ENCODE data around the gene PIGC.

Gene PIGC

GRCh38 chr1:172430128-172430454 is 13.8 kb downstream of the PIGC start:
- Mint-ChIP-seq H3K27ac (no peak overlapping the region), H3K36me3 (ENCODE audit: low read depth) (no peaks in the 10 kb centered on the region), H3K4me1 (ENCODE audit: low read depth) (peaks cover 16% of the 10 kb centered on the region), H3K9me3 (no peaks in the 10 kb centered on the region), H3K4me3 (no peak overlapping the region), H3K27me3 (ENCODE audit: low read depth) (no peaks in the 10 kb centered on the region)

DNA sequence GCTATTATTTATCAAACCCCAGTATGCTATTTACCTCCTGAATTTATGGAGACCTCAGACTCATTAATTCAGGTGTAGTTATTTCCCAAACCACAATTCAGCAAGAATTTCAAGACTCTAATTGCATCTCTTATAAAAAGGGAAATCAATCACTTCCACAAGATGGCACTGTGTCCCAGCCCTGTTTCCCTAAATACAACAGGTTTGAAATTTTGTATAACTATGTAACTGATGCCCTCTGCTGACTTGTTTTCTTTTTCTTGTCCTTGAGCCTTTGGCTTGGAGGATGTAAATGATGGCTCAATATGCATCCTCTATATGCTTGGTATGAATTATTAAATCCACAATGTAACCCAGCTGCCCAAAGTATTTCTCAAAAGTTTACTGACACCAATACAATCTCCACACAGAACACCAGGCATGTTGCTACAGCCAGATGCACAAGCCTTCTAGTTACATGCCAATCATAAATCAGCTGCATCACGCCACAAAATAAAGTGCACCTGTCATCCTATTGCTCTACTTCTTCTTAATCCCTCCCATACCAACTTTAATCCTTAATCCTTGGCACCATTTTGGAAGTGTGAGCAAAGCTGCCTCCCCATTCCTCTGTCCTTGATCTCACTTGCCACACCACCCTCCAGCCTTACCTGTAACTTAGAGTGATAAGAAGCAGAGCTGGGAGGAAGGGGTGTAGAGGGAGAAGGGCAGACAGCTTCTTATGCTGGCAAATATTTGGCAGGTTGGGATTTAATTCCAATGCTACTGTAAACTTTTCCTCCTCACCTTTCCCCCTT is 14.3 kb downstream of the PIGC start:
- no peaks in the 10 kb centered on the region for H3K9me3 Mint-ChIP-seq
- H3K4me3 Mint-ChIP-seq, result no peak overlapping the region
- H3K4me1 Mint-ChIP-seq (ENCODE audit: low read depth), result peaks cover 16% of the 10 kb centered on the region
- no peaks in the 10 kb centered on the region for H3K36me3 Mint-ChIP-seq (ENCODE audit: low read depth)
- no peaks in the 10 kb centered on the region for H3K27me3 Mint-ChIP-seq (ENCODE audit: low read depth)
- no peak overlapping the region for H3K27ac Mint-ChIP-seq

DNA sequence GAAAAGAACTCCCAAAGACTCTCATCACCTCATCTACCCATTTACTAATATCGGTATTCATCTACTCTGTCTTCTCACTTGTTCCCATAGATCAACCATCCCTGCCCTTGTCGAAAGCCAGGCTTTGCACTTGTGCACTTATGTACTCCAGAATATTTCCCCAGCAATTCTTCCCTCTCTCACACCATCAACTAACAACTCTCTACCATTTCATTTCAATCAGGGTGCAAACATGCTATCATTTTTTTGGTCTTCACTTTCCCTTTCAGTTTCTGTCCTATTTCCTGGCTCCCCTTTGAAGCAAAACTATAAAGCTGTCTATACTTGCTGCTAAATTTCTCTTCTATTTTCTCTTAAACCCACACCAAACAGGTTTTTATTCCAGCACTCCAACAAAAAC is 16.7 kb downstream of the PIGC start:
- H3K9me3 Mint-ChIP-seq, result no peaks in the 10 kb centered on the region
- no peak overlapping the region for H3K4me3 Mint-ChIP-seq
- H3K4me1 Mint-ChIP-seq (ENCODE audit: low read depth), result peaks cover 14% of the 10 kb centered on the region
- H3K27me3 Mint-ChIP-seq (ENCODE audit: low read depth), result no peaks in the 10 kb centered on the region
- no peak overlapping the region for H3K27ac Mint-ChIP-seq
- H3K36me3 Mint-ChIP-seq (ENCODE audit: low read depth), result no peaks in the 10 kb centered on the region

- Mint-ChIP-seq H3K9me3 (no peaks in the 10 kb centered on the region), H3K27me3 (ENCODE audit: low read depth) (peaks cover 4% of the 10 kb centered on the region), H3K27ac (no peak overlapping the region), H3K4me3 (no peak overlapping the region), H3K36me3 (ENCODE audit: low read depth) (no peaks in the 10 kb centered on the region), H3K4me1 (ENCODE audit: low read depth) (peaks cover 7% of the 10 kb centered on the region)
These were observed 18.5 kb downstream of the PIGC start for GRCh38 chr1:172425339-172425738.

GRCh38 chr1:172423336-172423735 is 20.5 kb downstream of the PIGC start:
- Mint-ChIP-seq H3K36me3 (ENCODE audit: low read depth) (no peaks in the 10 kb centered on the region), H3K4me3 (no peak overlapping the region), H3K27ac (no peak overlapping the region), H3K4me1 (ENCODE audit: low read depth) (no peaks in the 10 kb centered on the region), H3K27me3 (ENCODE audit: low read depth) (peaks cover 4% of the 10 kb centered on the region), H3K9me3 (no peaks in the 10 kb centered on the region)

GRCh38 chr1:172421974-172422604 is 21.8 kb downstream of the PIGC start:
- no peaks in the 10 kb centered on the region for H3K4me1 Mint-ChIP-seq (ENCODE audit: low read depth)
- H3K4me3 Mint-ChIP-seq, result no peak overlapping the region
- peaks cover 4% of the 10 kb centered on the region for H3K27me3 Mint-ChIP-seq (ENCODE audit: low read depth)
- no peaks in the 10 kb centered on the region for H3K9me3 Mint-ChIP-seq
- H3K36me3 Mint-ChIP-seq (ENCODE audit: low read depth), result no peaks in the 10 kb centered on the region
- H3K27ac Mint-ChIP-seq, result no peak overlapping the region

GRCh38 chr1:172420385-172420784 is 23.5 kb downstream of the PIGC start, which contains the start of gene C1orf105:
TSS of gene C1orf105 (plus strand) at chr1:172420685. CDS start at chr1:172420886, 201 bp downstream.
- Mint-ChIP-seq H3K27me3 (ENCODE audit: low read depth) (peaks cover 4% of the 10 kb centered on the region), H3K4me1 (ENCODE audit: low read depth) (no peaks in the 10 kb centered on the region), H3K36me3 (ENCODE audit: low read depth) (peaks cover 2% of the 10 kb centered on the region), H3K4me3 (no peak within 1 kb of the TSS), H3K27ac (no peak within 1 kb of the TSS), H3K9me3 (no peaks in the 10 kb centered on the region)

DNA sequence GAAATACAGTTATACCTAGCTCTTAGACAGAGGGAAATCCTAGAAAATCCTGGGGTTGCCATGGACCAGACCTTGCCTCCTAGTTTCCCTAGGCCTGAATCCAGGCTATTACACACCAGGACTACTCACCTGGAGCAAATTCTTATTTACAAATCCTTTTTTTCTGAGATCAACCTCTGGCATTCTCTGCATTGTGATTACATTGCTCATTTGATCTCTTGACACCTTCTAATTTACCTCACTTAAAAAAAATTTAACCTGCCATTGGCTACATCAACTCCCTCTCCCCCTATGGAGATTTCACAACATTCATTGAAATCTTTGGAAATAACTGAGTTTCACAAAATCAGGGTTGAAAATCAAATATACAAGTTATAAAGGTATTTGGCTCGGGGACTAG is 26.3 kb downstream of the PIGC start:
- Mint-ChIP-seq H3K36me3 (ENCODE audit: low read depth) (peaks cover 2% of the 10 kb centered on the region), H3K27ac (no peak overlapping the region), H3K27me3 (ENCODE audit: low read depth) (peaks cover 4% of the 10 kb centered on the region), H3K9me3 (no peaks in the 10 kb centered on the region), H3K4me1 (ENCODE audit: low read depth) (no peaks in the 10 kb centered on the region), H3K4me3 (no peak overlapping the region)

GRCh38 chr1:172416496-172417035 is 27.3 kb downstream of the PIGC start:
- no peaks in the 10 kb centered on the region for H3K9me3 Mint-ChIP-seq
- H3K27ac Mint-ChIP-seq, result no peak overlapping the region

DNA sequence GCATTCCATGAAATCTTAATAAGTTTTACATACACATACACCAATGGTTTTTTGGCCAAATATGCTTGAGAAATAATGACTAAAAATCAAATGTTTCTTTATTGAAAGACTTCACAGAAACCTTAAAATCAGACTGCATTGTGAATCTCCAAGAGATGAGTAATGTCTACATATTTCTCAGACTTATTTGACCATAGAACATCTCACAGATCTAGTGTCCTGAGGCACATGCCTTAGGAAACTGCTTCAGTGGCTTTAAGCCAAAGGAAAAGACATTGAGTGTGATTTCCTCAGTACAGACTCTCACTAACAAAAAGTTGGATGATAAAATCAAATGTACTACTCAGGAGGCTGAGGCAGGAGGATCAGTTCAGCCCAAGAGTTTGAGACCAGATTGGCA is 29.5 kb downstream of the PIGC start:
- no peaks in the 10 kb centered on the region for H3K27me3 Mint-ChIP-seq (ENCODE audit: low read depth)

More at GRCh38 chr1:172416496-172417035, 27.3 kb downstream of the PIGC start:
- Mint-ChIP-seq H3K4me1 (ENCODE audit: low read depth) (no peaks in the 10 kb centered on the region), H3K4me3 (no peak overlapping the region), H3K36me3 (ENCODE audit: low read depth) (peaks cover 2% of the 10 kb centered on the region), H3K27me3 (ENCODE audit: low read depth) (peaks cover 4% of the 10 kb centered on the region)

DNA sequence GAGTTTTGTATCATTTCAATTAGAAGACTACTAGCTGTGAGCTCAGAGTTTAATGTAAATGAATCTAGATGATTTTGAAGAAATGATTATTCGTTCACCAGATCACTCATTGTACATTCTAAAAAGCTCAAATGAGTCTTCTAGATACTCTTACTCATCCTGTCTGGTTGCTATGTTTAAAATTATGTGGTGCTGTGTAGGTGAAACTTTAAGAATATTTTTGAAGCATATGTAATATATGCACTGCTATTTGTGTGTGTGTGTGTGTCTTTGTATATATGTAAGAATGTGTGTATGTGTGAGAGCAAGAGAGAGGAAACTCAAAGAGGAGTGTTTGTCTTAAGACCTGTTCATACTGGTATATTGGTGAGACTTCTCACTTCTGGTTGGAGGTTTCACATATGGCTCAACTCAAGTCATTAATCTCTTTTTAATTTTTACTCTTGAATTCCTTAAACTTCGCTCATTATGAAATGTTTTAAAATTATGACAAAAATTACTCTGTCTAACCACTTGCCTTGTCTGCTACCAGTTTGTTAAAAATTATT is 32.0 kb downstream of the PIGC start:
- Mint-ChIP-seq H3K4me1 (ENCODE audit: low read depth) (no peaks in the 10 kb centered on the region), H3K27ac (no peak overlapping the region), H3K27me3 (ENCODE audit: low read depth) (no peaks in the 10 kb centered on the region), H3K36me3 (ENCODE audit: low read depth) (peaks cover 2% of the 10 kb centered on the region), H3K9me3 (no peaks in the 10 kb centered on the region), H3K4me3 (no peak overlapping the region)

More for the DNA sequence above, 29.5 kb downstream of the PIGC start:
- Mint-ChIP-seq H3K27ac (no peak overlapping the region), H3K36me3 (ENCODE audit: low read depth) (peaks cover 2% of the 10 kb centered on the region), H3K9me3 (no peaks in the 10 kb centered on the region), H3K4me3 (no peak overlapping the region), H3K4me1 (ENCODE audit: low read depth) (no peaks in the 10 kb centered on the region)

- Mint-ChIP-seq H3K4me3 (no peak overlapping the region), H3K27me3 (ENCODE audit: low read depth) (no peaks in the 10 kb centered on the region), H3K4me1 (ENCODE audit: low read depth) (no peaks in the 10 kb centered on the region), H3K9me3 (no peaks in the 10 kb centered on the region), H3K36me3 (ENCODE audit: low read depth) (no peaks in the 10 kb centered on the region), H3K27ac (no peak overlapping the region)
These were observed 33.8 kb downstream of the PIGC start for GRCh38 chr1:172410027-172410426.

DNA sequence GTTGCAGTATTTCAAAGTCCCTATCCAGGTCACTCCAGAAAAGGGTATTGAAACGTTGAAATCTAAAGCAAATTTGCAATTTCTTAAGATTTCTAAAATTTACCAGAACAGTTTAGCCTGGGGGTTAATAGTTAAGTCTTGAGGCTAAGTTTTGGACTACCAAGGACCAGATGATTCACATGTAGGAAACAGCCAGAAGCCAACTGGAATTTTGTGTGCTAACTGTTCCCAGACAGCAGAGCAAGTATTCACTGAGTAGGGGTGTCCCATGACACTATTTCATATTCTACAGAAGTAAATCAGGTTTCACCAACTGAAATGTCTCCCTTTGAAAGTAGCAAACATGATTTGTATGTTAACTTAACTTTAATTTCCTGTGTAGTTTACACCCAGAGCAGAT is 34.9 kb downstream of the PIGC start:
- H3K4me3 Mint-ChIP-seq, result no peak overlapping the region
- no peaks in the 10 kb centered on the region for H3K36me3 Mint-ChIP-seq (ENCODE audit: low read depth)
- no peaks in the 10 kb centered on the region for H3K27me3 Mint-ChIP-seq (ENCODE audit: low read depth)
- H3K9me3 Mint-ChIP-seq, result no peaks in the 10 kb centered on the region
- no peak overlapping the region for H3K27ac Mint-ChIP-seq
- H3K4me1 Mint-ChIP-seq (ENCODE audit: low read depth), result no peaks in the 10 kb centered on the region

- H3K4me1 Mint-ChIP-seq (ENCODE audit: low read depth), result peaks cover 3% of the 10 kb centered on the region
- H3K27ac Mint-ChIP-seq, result no peak overlapping the region
- no peaks in the 10 kb centered on the region for H3K9me3 Mint-ChIP-seq
- H3K4me3 Mint-ChIP-seq, result no peak overlapping the region
- H3K27me3 Mint-ChIP-seq (ENCODE audit: low read depth), result no peaks in the 10 kb centered on the region
- H3K36me3 Mint-ChIP-seq (ENCODE audit: low read depth), result no peaks in the 10 kb centered on the region
These were observed 36.9 kb downstream of the PIGC start for GRCh38 chr1:172406968-172407367.

GRCh38 chr1:172405912-172406311 is 38.0 kb downstream of the PIGC start:
- H3K27ac Mint-ChIP-seq, result no peak overlapping the region
- H3K4me1 Mint-ChIP-seq (ENCODE audit: low read depth), result peaks cover 3% of the 10 kb centered on the region
- no peak overlapping the region for H3K4me3 Mint-ChIP-seq
- no peaks in the 10 kb centered on the region for H3K36me3 Mint-ChIP-seq (ENCODE audit: low read depth)
- no peaks in the 10 kb centered on the region for H3K9me3 Mint-ChIP-seq
- no peaks in the 10 kb centered on the region for H3K27me3 Mint-ChIP-seq (ENCODE audit: low read depth)

All from T-helper 1 cell treated with Interleukin-12 subunit alpha and Interleukin-12 subunit beta and Interleukin-4 antibody, amounts not matched to agents 30 μg/mL and 1 μg/mL, for 36 hours (primary cell).